Thoracic aorta (tissue), 2 donors: Measurements from ENCODE around the gene TAS2R60. TPM values are rescaled to one million over a fixed set of nuclear protein-coding genes. Genes with fewer than 3 reads are reported as not detected.

ENCODE experiments used
- ATAC-seq: fragments of 150-250 bp; one replicate; pipeline ENCODE4 v1.8.0; 2017; ENCODE audit warnings: low read depth; ENCODE audit not compliant: insufficient number of reproducible peaks, low FRiP score
- DNase-seq: peaks from one replicate; pipeline ENCODE4 v3.0.0-alpha.2; 2020; ENCODE audit warnings: low spot score
- H3K27ac ChIP-seq, 2 donors: fragments of 200-600 bp; sonication (generic); 1 replicate in 1 of 2; 2 replicates in 1 of 2; pipeline ENCODE4 v1.5.1; 2016; ENCODE audit warnings: mild to moderate bottlenecking in 2 of 2, moderate library complexity in 2 of 2
- H3K27me3 ChIP-seq: fragments of 200-600 bp; sonication (generic); replicated peaks from 2 replicates; pipeline ENCODE4 v1.6.0; 2016; ENCODE audit warnings: mild to moderate bottlenecking; ENCODE audit not compliant: insufficient read depth
- H3K36me3 ChIP-seq: fragments of 200-600 bp; sonication (generic); one replicate; pipeline ENCODE4 v1.5.1; 2016
- H3K4me1 ChIP-seq, 2 donors: fragments of 200-600 bp; sonication (generic); 1 replicate in 1 of 2; 2 replicates in 1 of 2; pipeline versions ENCODE4 v1.5.1 to v1.6.0; 2016; ENCODE audit warnings: low read depth in 2 of 2, mild to moderate bottlenecking in 1 of 2; ENCODE audit not compliant: control insufficient read depth in 1 of 2
- H3K4me3 ChIP-seq: fragments of 200-600 bp; sonication (generic); 2 replicates; pipeline ENCODE4 v1.5.1; 2016; ENCODE audit warnings: mild to moderate bottlenecking
- H3K9me3 ChIP-seq: fragments of 200-600 bp; sonication (generic); 2 replicates; pipeline ENCODE4 v1.5.1; 2016
- CTCF ChIP-seq: fragments of 200-600 bp; sonication (generic); IDR thresholded peaks from one replicate; pipeline ENCODE4 v1.5.1; 2019; ENCODE audit warnings: antibody characterized with exemption
- total RNA-seq, 2 donors: library from RNA; depleted of rRNA; stranded (reverse); fragments of >200 nt; gene quantifications; one replicate each; pipeline versions ENCODE4 v1.1.0 to v1.2.3, GENCODE V29; 2016

Gene TAS2R60
- total RNA-seq, 2 donors from 2014 or later = 8.5 TPM; not detected in 1

- no peak for ATAC-seq
- Histone ChIP-seq H3K4me1 (no peaks in the 10 kb centered on the region), H3K4me3 (no peak overlapping the region), H3K9me3 (no peaks in the 10 kb centered on the region), H3K36me3 (no peaks in the 10 kb centered on the region), H3K27ac (no peak overlapping the region), H3K27me3 (no peaks in the 10 kb centered on the region)
- no peak for TF ChIP-seq CTCF
- no peak for DNase-seq
These were observed 47.6 kb downstream of the TAS2R60 start for GRCh38 chr7:143490717-143491306.

DNA sequence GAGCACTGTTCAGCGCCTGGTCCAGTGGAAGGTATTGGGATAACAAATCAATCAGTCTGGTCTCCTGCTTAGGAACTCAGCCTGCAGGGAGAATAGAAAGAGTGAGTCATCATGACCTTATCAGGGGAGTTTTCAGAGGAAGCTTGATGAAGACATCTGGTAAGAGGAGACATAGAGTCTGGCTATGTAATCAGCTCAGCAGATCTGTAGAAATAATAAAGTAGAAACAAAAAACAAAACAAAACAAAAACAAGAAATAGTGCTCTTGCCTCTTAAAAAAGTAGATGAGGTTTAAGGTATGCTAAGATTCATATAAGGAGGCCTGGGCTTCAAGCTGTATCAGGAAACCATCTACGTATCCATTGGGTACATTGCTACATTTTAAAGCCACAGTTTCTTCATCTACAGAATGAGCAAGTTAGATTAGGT is 48.8 kb downstream of the TAS2R60 start:
- Histone ChIP-seq H3K4me1 (no peaks in the 10 kb centered on the region), H3K36me3 (no peaks in the 10 kb centered on the region), H3K4me3 (no peak overlapping the region), H3K27ac (no peak overlapping the region), H3K9me3 (no peaks in the 10 kb centered on the region), H3K27me3 (no peaks in the 10 kb centered on the region)
- no peak for ATAC-seq
- DNase-seq = no peak
- no peak for TF ChIP-seq CTCF

- Histone ChIP-seq H3K27me3 (no peaks in the 10 kb centered on the region), H3K4me1 (no peaks in the 10 kb centered on the region), H3K9me3 (no peaks in the 10 kb centered on the region), H3K27ac (no peak overlapping the region), H3K36me3 (no peaks in the 10 kb centered on the region), H3K4me3 (no peak overlapping the region)
- DNase-seq = no peak
- no peak for ATAC-seq
- no peak for TF ChIP-seq CTCF
These were observed 49.8 kb downstream of the TAS2R60 start for GRCh38 chr7:143492799-143493739.

GRCh38 chr7:143493751-143494150 is 50.5 kb downstream of the TAS2R60 start:
- Histone ChIP-seq H3K9me3 (no peaks in the 10 kb centered on the region), H3K27ac (no peak overlapping the region), H3K36me3 (no peaks in the 10 kb centered on the region), H3K27me3 (no peaks in the 10 kb centered on the region), H3K4me3 (no peak overlapping the region), H3K4me1 (no peaks in the 10 kb centered on the region)
- TF ChIP-seq CTCF = no peak
- DNase-seq = no peak
- ATAC-seq = no peak

Other genes starting within 250 kb of the TAS2R60 start
- gene TAS2R40, start 221.4 kb upstream of the TAS2R60 start, total RNA-seq = not detected
- 100 to 1,000 TPM; 106 to 148 TPM for gene GSTK1, start 180.0 kb upstream of the TAS2R60 start, total RNA-seq
- gene TMEM139, start 158.5 kb upstream of the TAS2R60 start, total RNA-seq = 1 to 10 TPM in 1 of 2 donors, not detected in 1; 3.2 TPM
- 10 to 100 TPM; 12.3 to 13.4 TPM for gene CASP2, start 155.1 kb upstream of the TAS2R60 start, total RNA-seq
- under 1 TPM in 1 of 2 donors, not detected in 1; 0.68 TPM for gene CLCN1, start 127.3 kb upstream of the TAS2R60 start, total RNA-seq
- gene FAM131B, start 80.7 kb upstream of the TAS2R60 start, total RNA-seq = 1 to 10 TPM; 2.3 to 3.3 TPM
- 100 to 1,000 TPM; 234 to 287 TPM for gene ZYX, start 62.1 kb upstream of the TAS2R60 start, total RNA-seq
- under 1 TPM; 0.41 to 0.49 TPM for gene EPHA1, start 34.6 kb upstream of the TAS2R60 start, total RNA-seq
- 1 to 10 TPM in 1 of 2 donors, not detected in 1; 2.5 TPM for gene TAS2R41, start 34.4 kb downstream of the TAS2R60 start, total RNA-seq
- not detected for gene CTAGE15, start 128.3 kb downstream of the TAS2R60 start, total RNA-seq
- 1 to 10 TPM; 2.2 to 6.1 TPM for gene TCAF2, start 177.5 kb downstream of the TAS2R60 start, total RNA-seq